T-helper 1 cell (primary cell): ENCODE results near the gene STX18.
"Not testable (repeated sequence)": the region's sequence is repeated elsewhere in the genome, so short reads cannot be mapped to it uniquely, and the experiment has no call there.

Source experiments
- DNase-seq, 5 donors: peaks; one replicate each; pipeline ENCODE4 v3.0.0-alpha.2; 2012 to 2020

STX18 gene

DNA sequence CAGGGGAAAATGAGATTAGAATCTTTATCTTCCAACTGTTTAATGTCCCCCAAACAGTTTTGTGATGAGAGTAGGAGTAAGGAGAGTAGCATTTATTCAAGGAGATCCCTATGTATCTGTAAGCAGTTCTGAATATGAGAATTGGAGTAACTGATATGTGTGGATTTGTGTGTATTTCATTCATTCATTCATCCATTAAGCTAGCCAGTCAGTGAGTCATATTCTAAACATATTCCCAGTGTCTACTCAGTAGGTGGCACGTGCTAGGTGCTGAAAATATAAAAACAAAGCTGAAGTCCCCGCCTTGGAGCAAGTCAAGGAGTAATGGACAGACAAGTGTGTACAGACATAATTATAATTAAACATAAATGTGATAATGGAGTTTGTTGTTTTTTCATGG, 12.4 kb upstream of the STX18 start:
- DNase-seq: no peak

DNA sequence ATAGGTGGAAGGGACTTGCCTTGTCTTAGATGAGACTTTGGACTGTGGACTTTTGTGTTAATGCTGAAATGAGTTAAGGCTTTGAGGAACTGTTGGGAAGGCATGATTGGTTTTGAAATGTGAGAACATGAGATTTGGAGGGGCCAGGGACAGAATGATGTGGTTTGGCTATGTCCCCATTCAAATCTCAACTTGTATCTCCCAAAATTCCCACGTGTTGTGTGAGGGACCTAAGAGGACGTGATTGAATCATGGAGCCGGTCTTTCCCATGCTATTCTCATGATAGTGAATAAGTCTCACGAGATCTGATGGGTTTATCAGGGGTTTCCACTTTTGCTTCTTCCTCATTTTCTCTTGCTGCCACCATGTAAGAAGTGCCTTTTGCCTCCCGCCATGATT, 10.2 kb upstream of the STX18 start:
- DNase-seq: not testable (repeated sequence)

DNA sequence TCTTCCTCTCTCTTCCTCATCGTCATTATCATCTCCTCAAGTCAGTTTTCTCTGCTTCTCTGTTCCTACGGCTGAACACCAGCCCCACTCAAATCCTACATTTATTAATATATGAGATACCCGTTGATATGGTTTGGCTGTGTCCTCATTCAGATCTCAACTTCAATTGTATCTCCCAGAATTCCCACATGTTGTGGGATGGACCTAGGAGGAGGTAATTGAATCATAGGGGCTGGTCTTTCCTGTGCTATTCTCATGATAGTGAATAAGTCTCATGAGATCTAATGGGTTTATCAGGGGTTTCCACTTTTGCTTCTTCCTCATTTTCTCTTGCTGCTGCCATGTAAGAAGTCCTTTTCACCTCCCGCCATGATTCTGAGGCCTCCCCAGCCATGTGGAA, 8.3 kb upstream of the STX18 start:
- DNase-seq: not testable (repeated sequence)

DNA sequence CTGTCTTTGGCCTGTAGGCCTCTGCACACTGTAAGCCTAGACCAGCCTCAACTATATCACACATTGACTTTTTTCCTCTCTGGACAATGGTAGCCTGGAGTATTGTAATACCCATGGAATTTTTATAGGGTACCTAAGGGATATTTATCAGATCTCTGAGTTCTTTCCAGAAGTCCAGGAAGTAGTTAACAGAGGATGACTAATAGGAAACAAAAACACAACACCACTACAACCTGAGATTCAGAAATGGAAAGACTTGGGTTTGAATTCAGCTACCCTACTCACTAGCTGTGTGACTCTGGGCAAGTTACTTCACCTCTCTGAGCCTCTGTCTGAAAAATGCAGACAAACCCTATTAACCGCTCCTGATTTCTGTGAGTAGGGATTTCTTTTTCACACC, 7.7 kb upstream of the STX18 start:
- no peak for DNase-seq

DNA sequence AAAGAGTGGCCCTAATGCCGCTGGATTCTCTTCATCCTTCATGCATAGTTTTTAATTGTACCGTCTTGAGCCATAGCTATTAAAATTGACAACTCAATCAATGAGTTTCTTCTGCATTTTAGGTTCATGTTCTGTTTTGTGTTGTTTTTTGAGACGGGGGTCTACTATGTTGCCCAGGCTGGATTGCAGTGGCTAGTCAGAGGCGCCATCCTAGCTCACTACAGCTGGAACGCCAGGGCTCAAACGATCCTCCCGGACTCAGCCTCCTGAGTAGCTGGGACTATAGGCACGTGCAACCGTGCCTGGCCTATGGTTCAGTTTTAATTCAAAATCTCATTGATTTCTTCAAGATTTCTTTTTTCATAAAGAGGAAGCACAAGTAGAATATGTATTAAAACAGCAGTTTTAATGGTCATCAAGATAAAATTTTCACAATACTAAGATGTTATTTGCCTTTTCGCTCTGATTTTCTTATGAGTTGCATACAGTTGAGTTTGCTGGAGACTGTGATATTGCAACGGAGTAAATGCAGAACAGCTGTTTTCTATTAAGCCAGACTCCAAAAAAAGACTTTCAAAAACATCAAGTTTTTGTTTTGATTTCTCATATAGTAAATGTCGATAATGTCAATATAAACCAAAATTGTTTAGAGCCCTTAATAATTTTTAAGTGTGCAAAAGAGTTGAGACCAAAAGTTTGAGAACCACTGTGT, 1.1 kb upstream of the STX18 start:
- DNase-seq: no peak

DNA sequence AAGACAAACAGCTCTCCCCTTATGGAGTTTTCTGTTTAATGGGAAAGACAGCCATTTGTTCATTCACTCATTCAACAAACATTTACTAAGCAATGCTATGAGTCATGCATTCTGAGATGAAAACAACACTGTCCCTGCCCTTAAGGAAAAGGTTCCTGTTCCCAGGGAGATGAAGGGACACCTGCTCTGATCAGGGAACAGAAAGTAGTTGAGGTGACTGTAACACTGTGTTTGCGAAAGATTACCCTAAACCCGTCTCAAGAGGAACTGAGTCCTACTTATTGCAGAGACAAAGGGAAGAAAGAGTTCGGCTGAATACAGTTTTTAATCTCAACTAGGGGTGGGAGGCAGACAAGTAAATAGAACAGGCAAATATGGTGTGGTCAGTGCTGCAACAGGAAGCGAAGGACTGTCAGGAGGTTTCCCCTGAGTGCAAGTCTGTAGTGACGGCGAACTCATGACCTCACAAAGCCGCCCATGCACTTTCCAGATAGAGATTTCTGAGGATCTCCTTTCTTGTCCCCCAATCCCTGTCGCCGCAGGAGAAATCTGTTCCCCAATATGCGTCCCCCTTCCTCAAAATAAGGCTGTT, 712 bp downstream of the STX18 start:
- peak in 2 of 5 donors; percentile 1 to 43 for DNase-seq

DNA sequence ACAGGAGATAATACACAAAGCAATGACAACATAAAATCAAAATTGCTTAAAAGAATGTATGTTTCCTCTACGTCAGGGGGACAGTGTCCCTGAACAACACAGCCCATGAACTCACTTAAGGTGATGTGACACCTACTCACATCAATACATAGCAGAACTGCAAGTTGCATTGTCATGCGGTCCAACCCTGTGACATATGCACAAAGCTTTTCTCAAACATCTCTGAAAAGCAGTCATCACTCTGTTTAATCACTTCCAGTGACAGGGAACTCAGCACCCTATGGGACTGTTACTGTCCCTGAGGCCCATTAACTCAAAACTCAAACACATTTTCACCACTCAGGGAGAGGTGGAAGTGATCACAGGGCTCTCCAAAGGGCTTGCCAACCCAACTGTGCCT, 2.4 kb downstream of the STX18 start:
- no peak for DNase-seq

DNA sequence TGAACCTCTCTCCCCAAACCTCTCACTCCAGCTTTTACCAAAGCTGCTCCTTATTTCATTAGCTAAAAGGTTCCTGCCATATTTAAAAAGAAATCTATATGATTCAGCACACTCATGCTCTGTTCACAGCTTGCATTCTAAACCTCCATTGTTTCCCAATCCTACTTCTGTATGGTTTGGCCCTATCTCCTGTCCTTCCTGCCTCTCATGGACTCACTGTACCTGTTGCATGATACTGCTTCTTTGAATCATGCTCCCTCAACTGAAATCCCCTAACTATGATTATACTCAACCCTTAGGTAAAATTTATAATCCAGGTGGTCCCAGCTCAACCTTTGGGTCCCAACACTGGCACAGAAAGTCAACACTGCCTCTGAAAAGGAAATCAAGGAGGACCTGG, 6.3 kb downstream of the STX18 start:
- DNase-seq: no peak

DNA sequence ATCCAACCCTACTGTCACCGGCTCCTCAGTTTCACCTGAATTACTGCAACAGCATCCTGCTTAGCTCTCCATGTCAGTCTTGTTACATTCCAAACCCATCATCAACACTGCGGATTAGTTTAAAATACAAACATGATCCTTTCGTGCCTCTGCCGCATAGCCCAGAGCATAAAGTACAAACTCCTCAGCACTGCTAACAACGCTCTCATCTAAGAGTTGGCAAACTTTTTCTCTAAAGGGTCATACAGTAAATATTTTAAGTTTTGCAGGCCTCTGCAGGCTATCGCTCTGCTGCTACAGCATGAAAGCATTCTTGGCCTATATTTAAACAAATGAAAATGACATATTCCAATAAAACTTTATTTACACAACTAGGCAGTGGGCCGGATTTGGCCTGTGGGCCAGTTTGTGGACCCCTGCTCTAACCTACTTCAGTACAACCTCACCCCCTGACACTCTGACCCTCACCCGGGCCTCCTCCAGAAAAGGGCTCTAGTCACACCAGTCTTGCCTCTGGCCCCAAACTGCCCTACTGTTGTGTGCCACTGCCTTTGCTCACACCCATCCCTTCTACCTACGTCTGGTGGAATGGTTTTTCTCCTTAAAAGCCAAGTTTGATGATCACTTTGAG, 7.2 kb downstream of the STX18 start:
- no peak for DNase-seq

DNA sequence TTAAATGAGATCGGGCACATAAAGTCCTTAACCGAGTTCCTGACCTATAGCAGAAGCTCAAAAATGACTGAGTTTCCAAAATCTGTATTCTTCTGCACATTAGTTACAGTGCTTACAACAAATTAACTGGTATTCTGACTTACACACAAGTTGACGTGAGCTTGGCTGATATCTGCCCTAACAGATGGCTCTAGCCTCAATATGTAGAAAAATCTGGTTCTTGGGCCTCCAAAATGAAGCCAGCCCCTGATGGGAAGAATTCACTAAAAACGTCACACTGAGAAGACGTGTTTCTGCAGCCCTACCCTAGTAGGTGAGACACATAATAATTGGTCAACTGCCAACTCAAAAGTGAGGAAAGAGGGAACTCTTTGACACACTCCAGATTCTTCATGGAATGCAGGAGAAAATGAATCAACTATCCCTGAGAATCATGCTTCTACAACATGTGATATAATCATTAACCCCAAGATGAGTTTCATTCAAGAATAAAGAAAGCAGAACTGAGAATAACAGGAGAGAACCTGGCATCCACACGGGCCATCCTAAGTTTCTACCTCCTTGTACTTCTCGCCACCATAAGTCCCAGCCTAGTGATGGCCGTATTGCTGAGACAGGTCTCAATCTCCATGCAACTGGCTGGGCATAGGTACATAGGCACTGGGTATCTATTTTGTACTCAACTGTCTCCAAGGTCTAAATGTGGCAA, 8.2 kb downstream of the STX18 start:
- DNase-seq: no peak

DNA sequence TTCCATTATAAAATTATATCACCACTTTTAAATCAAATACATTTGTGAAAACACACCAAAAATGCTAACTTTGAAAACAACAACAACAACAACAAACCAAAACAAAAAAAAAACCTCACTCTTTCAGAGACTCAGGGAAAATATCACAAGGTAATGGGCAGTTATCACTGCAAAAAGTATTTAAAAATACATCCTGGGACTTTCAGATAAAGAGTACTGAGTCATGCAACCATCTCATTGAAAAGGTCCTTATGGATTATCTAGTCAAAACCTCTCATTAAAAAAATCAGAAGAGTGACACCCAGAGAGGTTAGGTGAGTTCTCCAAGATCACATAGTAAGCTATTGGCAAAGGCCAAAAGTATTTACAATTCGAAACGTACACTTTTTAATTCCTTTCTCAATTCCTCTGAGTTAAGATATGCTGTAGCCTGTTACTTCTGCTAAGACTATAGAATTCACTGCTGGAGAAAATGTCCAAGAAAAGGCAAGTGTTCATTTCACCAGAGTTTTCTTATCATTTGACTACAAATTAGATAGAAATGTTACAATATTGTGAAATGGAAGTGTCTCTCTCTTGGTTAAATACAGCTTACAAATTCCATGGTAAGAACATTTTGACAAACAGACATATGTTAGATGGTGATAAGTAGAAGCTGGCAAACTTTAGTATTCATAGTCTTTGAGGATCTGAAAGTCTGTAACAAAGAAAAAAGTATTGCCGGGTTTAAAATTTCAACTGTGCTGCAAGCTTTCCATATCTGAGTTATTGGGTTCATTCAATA, 9.3 kb downstream of the STX18 start:
- DNase-seq: no peak

DNA sequence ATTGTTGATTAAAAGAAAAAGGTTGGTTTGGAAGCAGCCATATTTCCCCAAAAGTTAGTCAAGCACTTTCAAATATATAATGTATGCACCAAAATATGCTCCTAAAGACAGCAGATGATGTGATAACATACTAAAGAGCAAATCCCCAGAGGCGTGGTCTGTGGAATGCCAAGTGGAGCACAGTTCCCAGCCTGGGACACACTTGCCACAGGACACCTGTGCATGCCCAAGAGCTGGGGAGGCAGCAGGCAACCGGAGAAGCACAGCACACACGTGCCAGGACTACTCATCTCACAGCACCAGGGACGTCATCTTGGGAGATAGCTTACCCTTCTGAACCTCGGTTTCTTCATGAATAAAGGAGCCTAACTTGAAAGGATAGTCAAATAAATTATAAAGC, 12.5 kb downstream of the STX18 start:
- no peak for DNase-seq

DNA sequence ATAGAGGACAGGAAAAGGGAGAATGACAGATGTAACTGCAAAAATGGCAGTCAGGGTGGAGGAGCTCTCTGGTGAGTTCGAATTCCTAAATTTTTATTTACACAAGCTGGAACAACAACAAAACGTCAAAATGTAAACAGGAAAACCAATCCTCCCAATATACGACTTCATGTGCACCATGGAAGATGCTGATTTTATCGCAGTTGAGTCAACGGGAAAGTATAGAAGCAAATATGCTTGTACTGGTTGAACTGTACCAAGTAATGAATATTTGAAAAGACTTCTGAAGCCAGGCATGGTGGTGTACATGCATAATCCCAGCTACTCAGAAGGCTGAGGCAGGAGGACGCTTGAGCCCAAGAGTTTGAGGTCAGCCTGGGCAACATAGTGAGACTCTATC, 15.4 kb downstream of the STX18 start:
- no peak for DNase-seq

DNA sequence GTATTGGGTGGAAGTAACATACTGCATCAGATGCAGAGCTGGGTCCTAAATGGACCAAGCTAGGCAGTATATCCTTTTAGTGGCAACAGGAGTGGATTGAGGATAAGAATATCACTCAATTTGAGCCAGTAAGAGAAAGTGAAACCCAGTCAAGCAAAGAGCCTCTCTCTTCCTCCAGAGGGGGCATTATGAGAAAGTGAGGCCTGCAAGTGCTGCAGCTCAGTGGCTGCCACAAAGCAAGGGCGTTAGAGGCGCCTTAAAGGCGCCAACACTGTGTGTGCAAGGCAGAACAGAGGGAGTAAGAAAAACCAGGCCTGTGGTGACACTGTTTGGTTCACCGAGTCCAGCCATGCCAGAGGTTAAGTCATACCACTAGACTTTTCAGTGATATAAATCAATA, 17.5 kb downstream of the STX18 start:
- peak in 3 of 5 donors; percentile 21 to 47 (median 26) for DNase-seq

DNA sequence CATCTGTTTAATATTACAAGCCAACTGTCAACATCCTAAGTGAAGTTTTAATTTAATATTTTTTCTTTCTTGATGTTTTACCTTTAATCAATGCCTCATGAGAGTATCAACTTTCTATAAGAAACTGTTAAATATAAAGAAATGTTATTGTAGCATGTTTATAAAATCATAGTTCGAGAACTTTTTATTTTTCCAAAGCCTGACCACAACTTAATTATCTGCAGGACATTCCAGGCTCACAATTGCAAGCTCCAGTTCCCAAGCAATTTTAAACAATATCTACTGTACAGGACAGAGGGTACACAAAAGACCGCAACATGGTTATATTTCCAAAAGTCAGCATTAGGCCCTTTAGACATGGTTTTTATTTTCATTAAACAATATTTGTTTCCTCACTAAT, 20.1 kb downstream of the STX18 start:
- no peak for DNase-seq

DNA sequence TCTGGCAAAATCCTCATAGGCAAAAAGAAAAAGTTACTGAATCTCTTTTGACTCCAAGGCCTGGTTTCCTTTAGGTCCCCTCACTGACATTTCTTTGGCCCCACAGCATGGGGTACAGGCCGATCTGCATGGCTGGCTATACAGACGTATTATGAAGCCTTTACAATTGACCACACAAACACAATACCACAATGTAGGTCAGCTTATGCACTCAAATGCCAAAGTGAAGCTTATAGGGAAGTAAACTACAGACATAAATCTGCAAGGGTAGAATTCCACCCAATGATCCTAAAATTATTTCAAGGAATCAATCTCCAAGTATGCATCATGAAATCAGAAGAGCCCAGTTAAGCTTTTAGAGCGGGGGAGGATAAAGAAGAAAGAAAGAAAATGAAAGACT, 20.7 kb downstream of the STX18 start:
- DNase-seq: no peak

DNA sequence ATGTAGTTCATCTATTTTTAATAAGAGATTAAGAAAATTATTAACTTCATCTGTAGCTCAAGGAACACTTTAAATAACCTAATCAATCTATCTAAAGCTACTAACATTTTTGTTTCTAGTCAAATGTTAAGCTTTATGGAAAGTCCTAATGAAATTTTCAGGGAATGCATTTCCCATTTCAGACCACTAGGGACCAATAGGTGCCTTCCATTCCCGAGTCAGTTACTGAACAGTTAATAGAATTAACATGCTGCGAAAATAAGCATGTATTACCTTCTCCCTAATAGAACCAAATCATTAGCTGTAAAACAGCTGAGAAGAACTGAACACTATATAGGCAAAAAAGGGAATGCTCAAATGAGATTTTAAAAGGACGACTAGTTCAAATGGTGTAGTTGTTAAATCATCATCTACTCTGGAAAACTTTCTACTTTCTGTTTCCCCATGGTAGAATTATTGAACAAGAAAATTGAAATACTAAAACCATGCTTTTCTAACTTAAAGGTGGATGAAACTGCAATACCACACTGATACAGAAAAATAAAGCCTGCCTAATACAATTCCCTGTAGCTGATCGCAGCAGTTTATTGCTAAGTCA, 22.5 kb downstream of the STX18 start:
- DNase-seq: no peak

DNA sequence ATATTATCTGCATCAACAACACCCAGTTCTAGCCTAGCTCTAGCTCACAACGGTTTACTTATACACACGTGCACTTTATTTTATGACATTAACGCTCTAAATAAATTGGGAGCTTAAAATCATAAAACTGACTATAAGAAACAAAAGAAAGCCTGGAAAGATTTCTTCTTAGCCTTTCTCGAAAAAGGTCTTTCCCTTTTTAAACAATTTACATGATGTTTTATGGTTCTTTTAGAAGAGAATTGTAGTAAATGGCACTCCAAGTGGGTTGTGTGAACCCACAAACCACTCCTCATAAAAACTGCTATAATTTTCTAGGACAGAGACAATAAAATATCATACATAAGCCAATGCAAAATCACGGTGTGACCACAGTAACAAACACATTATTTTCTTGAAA, 23.1 kb downstream of the STX18 start:
- no peak for DNase-seq

DNA sequence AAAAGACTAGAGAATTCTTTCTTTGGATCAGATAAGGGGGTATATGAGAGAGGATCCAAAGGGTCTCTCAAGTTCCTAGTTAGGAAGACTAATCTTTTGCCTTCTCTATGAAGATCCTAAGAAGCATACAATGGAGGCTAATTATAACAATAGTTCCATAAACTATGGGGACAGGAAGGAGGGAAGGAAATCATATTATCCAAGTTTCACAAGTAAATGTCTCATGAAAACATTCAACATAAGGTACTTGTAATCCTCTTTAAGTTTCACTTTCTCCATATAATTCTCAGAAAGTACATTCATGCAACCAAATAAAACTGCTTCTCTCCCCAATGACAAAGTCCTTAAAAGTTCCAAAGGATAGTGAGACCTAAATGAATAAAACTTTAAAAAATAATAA, 27.1 kb downstream of the STX18 start:
- DNase-seq: no peak

DNA sequence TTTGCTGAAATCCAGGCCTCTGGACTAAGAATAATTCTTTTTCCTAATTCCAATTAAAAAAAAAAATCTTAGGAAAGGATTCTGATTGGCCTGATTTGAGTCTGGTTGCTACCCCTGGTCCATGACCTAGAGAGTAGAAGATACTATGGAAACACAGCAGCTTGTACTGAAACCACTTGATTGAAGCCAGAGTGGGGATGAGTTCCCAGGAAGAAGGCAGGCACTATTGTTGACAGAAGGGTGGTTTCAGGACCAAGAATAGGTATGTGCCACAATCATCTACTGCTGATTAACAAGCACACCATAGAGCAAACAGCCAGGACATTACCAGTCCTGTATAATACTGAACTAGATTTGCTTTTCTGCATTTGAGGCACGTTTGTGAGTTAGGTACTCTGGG, 29.6 kb downstream of the STX18 start:
- DNase-seq: no peak

DNA sequence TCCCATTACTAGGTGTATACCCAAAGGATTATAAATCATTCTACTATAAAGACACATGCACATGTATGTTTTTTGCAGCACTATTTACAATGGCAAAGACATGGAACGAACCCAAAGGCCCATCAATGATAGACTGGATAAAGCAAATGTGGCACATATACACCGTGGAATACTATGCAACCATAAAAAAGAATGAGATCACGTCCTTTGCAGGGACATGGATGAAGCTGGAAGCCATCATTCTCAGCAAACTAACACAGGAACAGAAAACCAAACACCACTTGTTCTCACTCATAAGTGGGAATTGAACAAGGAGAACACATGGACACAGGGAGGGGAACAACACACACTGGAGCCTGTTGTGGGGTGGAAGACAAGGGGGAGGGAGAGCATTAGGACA, 31.2 kb downstream of the STX18 start:
- not testable (repeated sequence) for DNase-seq

DNA sequence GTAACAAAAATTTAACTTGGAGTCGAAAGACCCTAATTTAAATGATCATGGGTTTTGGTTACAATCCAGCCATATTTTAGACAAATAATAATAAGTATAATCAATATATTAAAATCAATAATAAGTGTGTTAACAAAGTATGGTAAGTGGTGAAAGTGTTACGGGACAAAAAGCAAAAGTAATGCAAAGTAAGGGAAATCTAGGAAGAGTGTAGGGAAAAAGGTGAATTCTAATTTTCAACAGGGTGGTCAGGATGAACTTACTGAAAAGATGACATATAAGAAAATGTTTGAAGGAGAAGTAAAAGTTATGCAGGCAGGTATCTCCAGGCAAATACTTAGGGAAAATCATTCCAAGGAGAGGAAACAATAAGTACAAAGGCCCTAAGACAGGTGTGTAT, 32.3 kb downstream of the STX18 start:
- no peak for DNase-seq

DNA sequence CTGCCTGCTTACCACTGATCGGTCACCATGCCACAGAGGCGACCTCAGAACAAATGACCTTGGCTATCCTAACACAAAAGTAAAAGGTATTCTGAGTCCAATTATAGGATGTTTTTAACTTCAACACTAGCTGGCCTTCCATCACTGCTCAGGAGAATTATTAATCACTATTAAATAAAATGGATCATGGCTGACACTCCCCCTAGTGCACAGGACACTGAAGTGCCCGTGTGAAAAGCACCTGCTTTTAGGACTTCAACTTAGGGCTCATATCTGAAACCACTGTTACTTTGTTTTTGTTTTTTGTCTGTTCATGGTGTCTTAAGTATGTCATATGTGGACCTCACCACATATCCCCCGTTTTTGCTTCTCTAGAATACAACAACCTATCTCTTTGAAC, 33.9 kb downstream of the STX18 start:
- DNase-seq: no peak
